ENCODE data around the gene STRN3.
"Not testable (repeated sequence)": the region's sequence is repeated elsewhere in the genome, so short reads cannot be mapped to it uniquely, and the experiment has no call there.

Gene STRN3

GRCh38 chr14:30967364-30968098 is 58.6 kb downstream of the STRN3 start:
- DNase-seq: not testable (repeated sequence)

DNA sequence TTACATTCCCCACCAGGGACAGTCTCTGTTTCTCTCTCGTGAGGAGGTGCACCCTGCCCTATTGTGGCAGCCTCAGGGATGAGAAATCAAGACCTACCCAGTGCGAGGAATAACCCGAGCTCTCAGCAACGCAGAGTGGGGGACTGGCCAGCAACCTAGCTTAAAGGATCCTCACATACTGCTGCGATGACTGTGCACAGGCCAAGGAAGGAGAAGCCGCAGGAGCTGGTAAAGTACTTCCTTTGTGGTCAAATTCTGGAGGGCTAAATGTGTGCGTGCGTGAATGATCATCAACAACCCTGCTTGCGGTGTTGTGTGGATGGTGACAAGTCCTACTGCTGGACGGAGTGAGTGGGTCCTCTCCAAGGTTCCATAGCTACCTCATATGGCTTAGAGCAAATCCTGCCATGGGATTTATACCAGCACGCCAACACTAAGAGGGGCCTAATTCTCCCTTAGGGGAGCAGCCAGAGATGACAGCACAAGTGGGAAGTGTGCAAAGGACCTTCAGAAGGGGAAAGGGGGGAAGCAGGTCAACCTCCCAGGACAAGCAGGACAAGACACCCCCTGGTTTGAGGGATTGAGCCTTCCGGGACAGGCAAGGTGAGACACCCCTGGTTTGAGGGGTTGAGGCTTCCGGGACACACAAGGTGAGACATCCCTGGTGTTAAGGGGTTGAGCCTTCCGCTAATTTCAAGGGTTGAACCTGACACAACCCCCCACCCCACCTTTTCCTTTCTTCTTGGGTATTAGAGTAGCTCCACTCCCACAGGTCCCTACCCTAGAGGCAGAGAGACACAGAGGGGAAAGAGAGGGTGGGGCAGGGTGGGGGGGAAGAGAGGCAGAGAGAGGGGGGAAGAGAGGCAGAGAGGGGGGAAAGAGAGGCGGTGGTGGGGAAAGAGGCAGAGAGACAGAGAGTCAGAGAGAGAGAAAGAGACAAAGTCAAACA is 59.5 kb downstream of the STRN3 start:
- DNase-seq: no peak

GRCh38 chr14:30965861-30966260 is 60.3 kb downstream of the STRN3 start:
- not testable (repeated sequence) for DNase-seq

GRCh38 chr14:30962537-30962936 is 63.6 kb downstream of the STRN3 start:
- DNase-seq: not testable (repeated sequence)

DNA sequence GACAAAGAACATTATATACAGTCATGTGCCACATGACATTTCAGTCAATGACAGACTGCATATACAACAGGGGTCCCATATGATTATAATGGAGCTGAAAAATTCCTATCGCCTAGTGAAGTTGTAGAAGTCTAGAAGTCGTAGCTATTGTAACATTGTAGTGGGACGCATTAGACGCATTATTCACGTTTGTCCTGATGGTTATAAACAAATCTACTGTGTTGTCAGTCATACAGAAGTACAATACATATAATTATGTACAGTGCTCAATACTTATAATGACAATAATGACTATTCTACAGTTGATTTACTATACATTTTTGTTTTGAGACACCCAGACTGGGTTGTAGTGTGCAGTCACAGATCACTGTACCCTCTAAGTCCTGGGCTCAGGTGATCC is 64.8 kb downstream of the STRN3 start:
- no peak for DNase-seq

- no peak for DNase-seq
Measured at GRCh38 chr14:30960216-30960615, 66.0 kb downstream of the STRN3 start.

- DNase-seq: no peak
Measured at GRCh38 chr14:30958555-30959407, 67.4 kb downstream of the STRN3 start.

GRCh38 chr14:30957813-30958370 is 68.3 kb downstream of the STRN3 start:
- DNase-seq: no peak

- DNase-seq: no peak
Measured at GRCh38 chr14:30949651-30950050, 76.5 kb downstream of the STRN3 start.

DNA sequence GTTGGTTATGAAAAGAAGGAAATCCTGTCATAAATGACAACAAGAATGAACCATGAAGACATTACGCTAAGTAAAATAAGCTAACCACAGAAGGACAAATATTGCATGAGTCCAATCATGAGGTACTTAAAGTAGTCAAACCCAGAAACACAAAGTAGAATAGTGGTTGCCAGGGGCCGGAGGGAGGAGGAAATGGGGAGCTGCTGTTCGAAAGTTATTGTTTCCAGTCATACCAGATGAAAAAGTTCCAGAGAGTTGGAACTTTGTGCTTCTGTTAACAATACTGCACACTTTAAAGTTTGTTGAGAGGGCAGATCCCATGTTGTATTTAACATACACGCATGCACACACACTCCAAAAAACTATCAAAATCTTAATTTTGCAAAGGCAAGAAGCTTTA is 82.5 kb downstream of the STRN3 start:
- no peak for DNase-seq

GRCh38 chr14:30940886-30941285 is 85.3 kb downstream of the STRN3 start:
- DNase-seq: no peak

DNA sequence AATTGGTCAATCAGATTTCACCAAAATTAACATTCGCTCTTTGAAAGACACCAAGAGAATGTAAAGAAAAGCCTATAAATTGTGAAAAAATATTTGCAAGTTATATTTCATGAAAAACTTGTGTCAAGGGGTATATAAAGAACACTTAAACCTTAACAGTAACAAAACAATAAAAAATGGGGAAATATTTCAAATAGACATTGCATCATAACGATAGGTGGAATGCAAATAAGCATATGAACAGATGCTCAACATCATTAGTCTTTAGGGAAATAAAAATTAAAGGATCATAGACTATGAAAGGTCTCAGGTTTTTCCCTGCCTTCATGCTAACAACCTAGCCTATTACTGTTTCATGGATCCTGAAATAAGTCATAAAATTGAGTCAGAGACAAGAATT is 87.6 kb downstream of the STRN3 start:
- DNase-seq: no peak

DNA sequence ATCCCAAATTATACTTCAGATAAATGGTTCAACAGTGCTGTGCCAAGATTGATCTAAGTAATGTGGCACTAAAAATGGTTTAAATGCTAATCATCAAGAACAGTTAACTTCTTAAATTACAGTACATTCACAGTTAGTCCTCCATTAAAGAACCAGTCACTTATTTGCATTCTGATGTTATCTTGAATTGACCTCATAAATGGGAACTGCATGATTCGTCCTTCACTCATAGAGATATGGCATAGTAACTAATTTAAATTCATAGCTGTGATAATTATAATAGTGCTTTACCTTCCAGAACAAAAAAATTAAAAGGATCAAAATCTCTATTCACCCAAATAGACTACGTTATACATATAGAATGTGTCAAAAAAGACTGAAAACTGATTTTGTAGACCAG is 90.7 kb downstream of the STRN3 start:
- no peak for DNase-seq

- not testable (repeated sequence) for DNase-seq
Measured at GRCh38 chr14:30933937-30934336, 92.2 kb downstream of the STRN3 start.

GRCh38 chr14:30928462-30928861 is 97.7 kb downstream of the STRN3 start:
- no peak for DNase-seq

- DNase-seq: no peak
Measured at GRCh38 chr14:30925254-30925653, 100.9 kb downstream of the STRN3 start.

- DNase-seq: no peak
Measured at GRCh38 chr14:30921788-30922187, 104.4 kb downstream of the STRN3 start.

GRCh38 chr14:30921305-30921704 is 104.9 kb downstream of the STRN3 start:
- peak; percentile 10 for DNase-seq

DNA sequence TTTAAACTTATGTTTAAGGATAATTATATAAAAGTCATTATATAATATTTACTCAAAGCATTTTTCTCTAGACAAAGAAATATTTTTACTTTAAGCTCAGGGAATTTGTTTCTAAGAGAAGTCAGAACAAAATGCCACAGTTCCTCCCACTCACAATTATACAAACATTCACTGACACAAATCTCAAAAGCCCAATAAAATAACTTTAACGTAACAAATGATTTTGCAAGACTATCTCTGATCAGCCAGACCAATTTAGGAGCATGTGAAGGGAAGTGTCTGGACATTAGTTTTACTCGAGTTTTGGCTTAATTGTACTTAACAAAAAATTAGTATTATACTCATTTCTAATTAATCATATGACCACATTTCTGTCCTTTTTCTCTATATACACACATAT is 110.6 kb downstream of the STRN3 start:
- no peak for DNase-seq

DNA sequence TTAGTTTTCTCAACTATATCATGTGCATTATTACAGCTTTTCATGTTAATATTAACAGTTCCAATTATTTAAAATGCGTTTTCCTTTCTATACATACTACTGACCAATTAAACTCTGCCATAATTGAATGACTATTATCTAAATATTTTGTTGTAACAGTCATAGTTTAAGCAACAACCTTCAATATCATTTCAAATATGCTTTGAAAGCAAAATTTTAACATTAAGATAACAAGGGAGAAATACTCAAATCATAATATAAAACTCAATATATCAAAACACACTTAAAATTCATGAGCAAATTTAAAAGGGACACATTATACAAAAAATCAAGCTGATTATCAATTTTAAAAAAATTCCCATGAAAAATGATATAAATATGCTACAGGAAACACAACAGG is 111.4 kb downstream of the STRN3 start:
- DNase-seq: no peak

GRCh38 chr14:30908826-30909225 is 117.4 kb downstream of the STRN3 start:
- DNase-seq: no peak

DNA sequence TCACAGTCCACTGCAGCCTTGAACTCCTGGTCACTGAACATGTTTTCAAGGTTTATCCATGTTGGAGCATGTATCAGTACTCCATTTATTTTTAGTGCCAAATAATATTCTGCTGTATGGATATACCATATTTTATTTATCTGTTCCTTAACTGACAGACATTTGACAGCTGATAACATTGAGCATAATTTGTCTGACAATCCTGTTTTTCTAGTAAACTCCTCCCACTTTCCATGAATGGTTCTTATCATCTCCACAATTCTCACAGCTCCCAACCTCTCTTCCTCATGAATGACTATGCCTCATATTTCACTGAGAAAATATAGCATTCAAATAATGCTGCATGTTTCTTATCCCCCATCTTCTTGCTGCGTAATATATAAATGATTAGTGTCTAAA is 118.5 kb downstream of the STRN3 start:
- no peak for DNase-seq

Measured in HCEC 1CT (cell line).